ENCODE measurements around the gene GFOD1.
"Not testable (repeated sequence)": the region's sequence is repeated elsewhere in the genome, so short reads cannot be mapped to it uniquely, and the experiment has no call there.

The GFOD1 gene

DNA sequence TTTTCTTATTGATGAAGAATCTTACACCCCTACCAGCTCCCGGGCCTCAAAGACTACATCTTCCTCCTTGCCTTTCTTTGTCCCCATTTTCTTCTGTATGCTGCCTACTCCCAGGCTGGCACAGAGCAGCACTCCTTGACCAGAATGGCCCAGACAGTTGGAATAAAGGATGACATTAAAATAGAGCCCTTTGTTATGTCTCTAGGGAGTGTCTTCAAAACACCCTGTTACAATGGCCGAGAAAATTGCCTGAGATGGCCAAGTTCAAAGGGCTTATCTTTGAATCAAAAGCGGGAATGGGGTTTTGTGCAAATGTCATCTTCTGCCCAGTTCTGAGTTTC lies 80.1 kb downstream of the GFOD1 start:
- no peak for DNase-seq (ENCODE audit: low read depth in 2 of 2)

DNA sequence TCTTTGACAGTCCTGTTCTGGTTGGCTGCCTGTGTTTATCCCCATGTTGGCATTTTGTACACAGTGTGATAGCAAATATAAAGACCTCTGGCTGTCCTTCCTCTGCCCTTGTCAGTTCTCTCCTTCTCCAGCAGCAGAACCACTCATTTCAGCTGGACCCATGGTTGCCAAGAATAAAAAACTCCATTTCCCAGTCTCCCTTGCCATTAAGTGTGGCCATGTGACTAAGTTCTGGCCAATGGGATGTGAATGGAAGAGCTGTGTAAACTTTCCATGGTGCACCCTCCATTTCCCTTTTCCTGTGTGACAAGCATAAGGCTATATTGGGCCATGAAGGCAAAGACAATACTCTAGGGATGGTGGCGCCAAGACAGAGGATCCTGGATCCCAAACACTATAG lies 80.6 kb downstream of the GFOD1 start:
- DNase-seq (ENCODE audit: low read depth in 2 of 2) = no peak

- no peak for DNase-seq (ENCODE audit: low read depth in 2 of 2)
Measured at GRCh38 chr6:13405961-13406477, 81.4 kb downstream of the GFOD1 start.

GRCh38 chr6:13404892-13405254 lies 82.5 kb downstream of the GFOD1 start:
- DNase-seq (ENCODE audit: low read depth in 2 of 2) = no peak

GRCh38 chr6:13404228-13404891 lies 83.0 kb downstream of the GFOD1 start:
- no peak for DNase-seq (ENCODE audit: low read depth in 2 of 2)

GRCh38 chr6:13402711-13403110 lies 84.7 kb downstream of the GFOD1 start:
- no peak for DNase-seq (ENCODE audit: low read depth in 2 of 2)

DNA sequence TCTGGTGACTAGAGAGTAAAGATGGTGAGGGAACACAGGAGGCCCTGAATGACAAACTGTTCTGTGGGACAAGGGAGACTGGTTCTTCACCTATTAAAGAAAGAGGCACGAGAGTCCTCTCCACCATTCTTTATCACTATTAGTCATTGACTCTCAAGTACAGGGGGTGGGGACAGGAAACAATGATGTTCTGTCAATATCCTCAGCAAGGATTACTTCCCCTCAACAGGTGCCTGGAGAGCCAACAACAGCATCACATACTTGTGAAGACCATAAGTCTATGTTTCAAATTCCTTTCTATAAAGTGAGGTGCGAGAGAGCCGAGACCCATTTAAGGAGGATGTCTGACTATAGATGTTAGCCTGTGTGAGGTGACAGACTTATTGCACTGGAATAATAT lies 86.6 kb downstream of the GFOD1 start:
- DNase-seq (ENCODE audit: low read depth in 2 of 2) = no peak

DNA sequence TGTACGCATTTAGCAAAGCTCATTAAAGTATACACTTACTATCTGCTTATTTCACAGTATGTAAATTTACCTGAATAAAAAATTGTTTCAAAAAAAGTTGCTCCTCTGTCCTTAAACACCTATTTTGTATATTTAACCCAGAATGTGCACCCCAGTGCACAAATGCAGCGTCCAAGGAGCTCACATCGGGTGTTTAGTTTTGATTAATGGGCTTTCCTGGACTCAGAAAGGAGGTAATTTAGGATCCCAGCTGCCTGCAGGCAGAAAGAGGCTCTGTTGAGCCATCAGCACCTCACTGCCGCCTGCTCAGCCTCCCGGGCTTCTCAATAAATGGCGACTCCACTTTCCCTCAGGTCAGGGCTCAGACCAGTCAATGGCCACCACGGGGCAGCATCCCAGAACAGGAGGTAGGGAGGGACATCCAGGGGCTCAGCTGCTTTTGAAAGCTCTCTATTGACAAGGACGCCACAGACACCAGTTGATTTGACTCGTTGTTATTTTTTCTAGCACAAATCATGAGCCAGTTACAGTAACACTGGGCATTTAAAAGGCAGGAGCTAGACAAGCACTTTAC lies 88.9 kb downstream of the GFOD1 start:
- DNase-seq (ENCODE audit: low read depth in 2 of 2) = no peak

- DNase-seq (ENCODE audit: low read depth in 2 of 2) = no peak
Measured at GRCh38 chr6:13398069-13398381, 89.4 kb downstream of the GFOD1 start.

DNA sequence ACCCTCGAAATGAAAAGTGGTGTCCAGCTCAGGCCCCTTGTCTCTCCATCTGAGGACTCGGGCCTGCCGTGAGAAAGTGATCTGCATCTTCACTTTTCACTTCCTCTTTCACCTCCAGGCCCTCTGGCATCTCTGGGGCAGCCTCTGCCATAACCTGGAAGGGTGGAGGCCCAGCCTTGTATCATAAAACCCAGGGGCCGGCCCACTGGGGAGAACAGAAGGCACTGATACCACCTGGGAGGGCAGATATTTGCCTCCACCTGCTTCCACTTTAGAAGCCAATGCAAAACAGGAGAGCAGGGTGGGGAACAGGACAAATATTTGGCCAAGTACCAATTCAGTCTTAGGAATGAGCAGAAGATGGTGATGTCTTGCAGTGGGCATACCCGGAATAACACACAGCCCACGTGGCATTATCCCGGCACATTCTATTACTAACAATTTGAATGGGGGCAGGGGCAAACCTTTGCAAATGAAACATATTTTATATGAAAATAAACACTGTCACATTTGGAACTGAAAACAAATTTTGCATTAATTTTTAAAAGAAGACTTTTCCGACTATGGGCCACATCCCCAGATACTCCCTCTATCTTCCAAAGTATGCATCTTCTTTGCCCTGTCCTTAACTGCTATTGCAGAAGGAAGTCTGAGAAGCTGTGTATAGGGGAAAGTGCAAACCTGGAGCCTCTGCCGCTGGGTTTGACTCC lies 89.9 kb downstream of the GFOD1 start:
- DNase-seq (ENCODE audit: low read depth in 2 of 2) = no peak

GRCh38 chr6:13396241-13396792 lies 91.1 kb downstream of the GFOD1 start:
- no peak for DNase-seq (ENCODE audit: low read depth in 2 of 2)

DNA sequence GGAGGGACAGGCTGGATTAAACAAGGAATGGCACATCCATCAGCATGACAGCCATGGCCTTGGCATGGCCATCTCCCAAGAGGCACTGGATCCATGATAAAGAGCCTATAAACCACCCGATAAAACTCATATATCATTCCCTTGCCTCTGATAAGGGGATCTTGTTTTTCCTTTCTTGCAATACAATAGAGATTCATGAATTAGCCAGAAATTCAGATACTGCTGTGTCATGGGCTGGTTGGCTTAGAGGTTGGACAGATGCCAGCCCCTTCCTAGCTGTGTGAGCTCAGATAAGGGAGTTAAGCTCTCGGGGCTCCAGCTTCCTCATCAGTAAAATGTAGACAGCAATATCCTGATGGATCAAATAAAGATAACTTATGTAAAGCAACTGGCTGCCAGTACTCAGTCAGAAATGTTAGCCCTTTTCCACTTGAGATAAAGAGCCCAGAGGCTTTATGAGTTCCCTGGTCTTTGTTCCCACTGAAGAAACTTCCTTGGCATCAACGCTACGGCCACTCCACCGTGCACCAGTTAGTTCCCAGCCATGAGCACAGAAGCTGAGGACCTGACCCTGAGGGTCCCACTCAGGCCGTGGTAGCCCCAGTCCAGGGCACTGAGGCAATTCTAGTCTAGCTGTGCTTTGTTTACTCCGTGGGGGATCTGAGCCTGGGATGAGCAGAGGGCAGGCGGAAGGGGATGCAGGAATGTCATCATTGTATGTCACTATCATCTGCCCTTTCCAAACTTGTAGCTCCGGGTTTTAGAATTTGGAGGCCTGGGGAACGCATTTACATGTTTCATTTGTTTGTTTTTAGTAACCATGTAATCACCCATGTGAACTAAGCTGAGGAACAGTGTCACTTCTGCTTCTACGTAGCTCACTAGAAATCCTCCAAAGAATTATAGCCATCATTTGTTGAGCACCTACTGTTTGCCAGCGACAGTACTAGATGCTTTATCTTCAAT lies 91.8 kb downstream of the GFOD1 start:
- DNase-seq (ENCODE audit: low read depth in 2 of 2) = no peak

- DNase-seq (ENCODE audit: low read depth in 2 of 2) = no peak
Measured at GRCh38 chr6:13392462-13392861, 94.9 kb downstream of the GFOD1 start.

DNA sequence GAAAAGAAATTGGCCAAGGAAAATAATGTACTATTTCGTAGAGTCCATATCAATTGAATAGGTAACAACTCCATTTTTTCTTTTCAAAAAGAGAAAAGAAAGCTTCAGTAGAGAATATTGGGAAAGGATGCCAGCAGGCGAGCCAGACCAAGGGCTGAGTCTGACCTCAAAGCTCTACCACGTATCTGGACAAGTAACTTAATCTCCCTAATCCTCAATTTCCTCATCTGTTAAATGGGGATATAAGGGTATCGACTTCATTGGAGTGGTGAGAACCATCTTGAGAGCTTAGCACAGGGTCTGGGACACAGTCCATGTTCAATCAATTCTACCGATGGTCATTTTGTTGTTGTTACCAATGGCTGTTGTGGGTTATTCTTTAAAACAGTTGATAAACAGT lies 95.9 kb downstream of the GFOD1 start:
- DNase-seq (ENCODE audit: low read depth in 2 of 2) = no peak

- DNase-seq (ENCODE audit: low read depth in 2 of 2) = no peak
Measured at GRCh38 chr6:13390658-13391057, 96.7 kb downstream of the GFOD1 start.

GRCh38 chr6:13389237-13389636 lies 98.2 kb downstream of the GFOD1 start:
- not testable (repeated sequence) for DNase-seq (ENCODE audit: low read depth in 2 of 2)

- not testable (repeated sequence) for DNase-seq (ENCODE audit: low read depth in 2 of 2)
Measured at GRCh38 chr6:13388769-13389168, 98.6 kb downstream of the GFOD1 start.

DNA sequence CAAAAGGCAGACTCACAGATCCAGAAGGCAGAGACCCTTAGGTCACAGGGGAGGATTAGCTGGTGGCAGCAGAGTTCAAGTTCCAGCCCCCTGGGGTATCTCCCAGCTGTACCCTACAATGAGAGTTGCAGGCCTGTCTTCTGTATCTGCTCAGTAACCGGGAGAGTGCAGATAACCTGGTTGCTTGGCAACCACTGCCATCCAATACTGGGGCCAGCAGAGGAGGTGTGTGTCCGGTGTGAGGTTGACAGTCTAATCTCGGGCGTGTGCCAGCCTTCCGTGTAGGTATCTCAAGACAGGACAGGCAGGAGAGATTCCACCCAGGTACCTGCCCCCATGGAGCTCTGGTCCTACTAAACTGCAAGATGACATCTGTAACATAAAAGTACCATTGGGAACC lies 102.4 kb downstream of the GFOD1 start:
- DNase-seq (ENCODE audit: low read depth in 2 of 2) = no peak

DNA sequence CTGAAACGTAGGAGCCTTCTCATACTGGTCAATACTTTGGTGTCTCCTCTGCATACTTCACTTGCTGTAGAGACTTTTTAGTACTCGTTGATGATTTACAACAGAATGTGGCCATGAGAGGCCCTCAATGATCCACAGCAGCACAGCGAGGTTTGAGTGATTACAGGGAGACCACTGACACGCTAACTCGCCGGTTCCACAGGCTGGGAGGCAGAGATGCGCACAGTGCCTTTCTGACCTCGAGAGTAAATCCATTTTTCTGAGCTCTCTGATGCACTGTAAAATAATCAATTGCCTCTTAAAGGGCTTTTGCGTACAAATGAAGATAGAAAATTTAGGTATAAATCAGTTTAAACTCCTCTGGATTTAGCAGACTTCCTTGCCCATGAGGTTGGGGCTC lies 102.9 kb downstream of the GFOD1 start:
- no peak for DNase-seq (ENCODE audit: low read depth in 2 of 2)

DNA sequence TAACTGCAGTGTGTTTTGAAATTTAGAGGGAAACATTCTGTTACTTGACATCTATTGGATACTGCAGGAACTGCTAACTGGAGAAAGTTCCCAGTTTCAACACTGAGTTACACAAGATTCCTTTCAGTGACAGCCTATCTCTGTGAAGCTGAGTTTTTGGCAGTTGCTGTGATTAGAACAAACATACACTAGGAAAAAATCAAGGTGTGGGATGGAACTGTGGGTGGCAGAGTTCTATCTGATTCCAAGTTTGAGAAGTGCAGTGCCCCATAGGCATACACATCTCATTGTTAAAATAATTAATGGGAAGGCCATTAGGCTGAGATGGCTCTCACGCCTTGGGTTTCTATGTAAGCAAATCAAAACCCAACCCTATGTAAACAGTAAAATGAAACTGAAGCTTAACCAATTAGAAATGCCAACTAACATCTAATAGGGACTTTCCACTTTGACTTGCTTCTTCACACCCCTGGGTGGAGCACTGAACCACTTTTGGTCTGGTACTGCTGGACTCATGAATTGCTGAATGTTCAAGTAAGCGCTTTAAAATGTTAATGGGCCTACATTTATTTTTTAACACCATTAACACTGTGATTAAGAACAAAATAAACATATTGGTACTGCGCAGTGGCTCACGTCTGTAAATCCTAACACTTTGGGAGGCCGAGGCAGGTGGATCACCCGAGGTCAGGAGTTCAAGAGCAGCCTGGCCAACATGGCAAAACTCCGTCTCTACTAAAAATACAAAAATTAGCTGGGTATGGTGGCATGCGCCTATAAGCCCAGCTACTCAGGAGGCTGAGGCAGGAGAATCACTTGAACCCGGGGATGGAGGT lies 103.9 kb downstream of the GFOD1 start:
- no peak for DNase-seq (ENCODE audit: low read depth in 2 of 2)

DNA sequence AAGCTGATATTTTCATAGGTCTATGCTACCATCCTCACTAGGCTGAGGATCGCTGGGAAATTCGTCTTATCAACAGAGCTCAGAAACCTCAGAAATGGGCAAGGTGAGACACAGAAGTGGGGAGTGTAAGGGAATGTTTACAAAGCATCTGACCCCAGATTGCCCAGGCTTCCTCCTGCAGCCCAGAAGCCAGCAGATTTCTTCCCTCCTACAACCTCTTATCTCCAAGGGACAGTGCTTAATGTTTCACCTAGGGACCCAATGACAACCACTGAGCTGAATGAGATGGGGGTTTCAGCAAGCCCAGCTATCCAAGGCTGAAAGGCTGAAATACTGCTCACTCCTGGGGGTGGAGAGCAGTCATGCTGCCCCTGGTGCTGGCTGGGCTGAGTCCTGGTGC lies 106.6 kb downstream of the GFOD1 start:
- no peak for DNase-seq (ENCODE audit: low read depth in 2 of 2)

Measured in stimulated activated CD4-positive, alpha-beta T cell treated with anti-CD3 and anti-CD28 coated beads, Interleukin-12 subunit alpha, Interleukin-12 subunit beta, amount 100 ng/mL, for 24 hours (primary cell).